PC-9 (cell line): ENCODE results near the gene LBX2.

Source experiments
- EZH2 ChIP-seq: fragments of 200-600 bp; sonication (generic); IDR thresholded peaks from 2 replicates; pipeline ENCODE4 v1.8.0; 2017; ENCODE audit warnings: antibody characterized with exemption, low read depth
- TF ChIP-seq, protein P1 (sequence below): fragments of 200-600 bp; sonication (generic); conservative IDR thresholded peaks from 2 replicates; pipeline ENCODE4 v1.6.1; 2017; ENCODE audit warnings: mixed run types, antibody characterized with exemption, mild to moderate bottlenecking, moderate library complexity

- TF ChIP-seq, protein P1, sequence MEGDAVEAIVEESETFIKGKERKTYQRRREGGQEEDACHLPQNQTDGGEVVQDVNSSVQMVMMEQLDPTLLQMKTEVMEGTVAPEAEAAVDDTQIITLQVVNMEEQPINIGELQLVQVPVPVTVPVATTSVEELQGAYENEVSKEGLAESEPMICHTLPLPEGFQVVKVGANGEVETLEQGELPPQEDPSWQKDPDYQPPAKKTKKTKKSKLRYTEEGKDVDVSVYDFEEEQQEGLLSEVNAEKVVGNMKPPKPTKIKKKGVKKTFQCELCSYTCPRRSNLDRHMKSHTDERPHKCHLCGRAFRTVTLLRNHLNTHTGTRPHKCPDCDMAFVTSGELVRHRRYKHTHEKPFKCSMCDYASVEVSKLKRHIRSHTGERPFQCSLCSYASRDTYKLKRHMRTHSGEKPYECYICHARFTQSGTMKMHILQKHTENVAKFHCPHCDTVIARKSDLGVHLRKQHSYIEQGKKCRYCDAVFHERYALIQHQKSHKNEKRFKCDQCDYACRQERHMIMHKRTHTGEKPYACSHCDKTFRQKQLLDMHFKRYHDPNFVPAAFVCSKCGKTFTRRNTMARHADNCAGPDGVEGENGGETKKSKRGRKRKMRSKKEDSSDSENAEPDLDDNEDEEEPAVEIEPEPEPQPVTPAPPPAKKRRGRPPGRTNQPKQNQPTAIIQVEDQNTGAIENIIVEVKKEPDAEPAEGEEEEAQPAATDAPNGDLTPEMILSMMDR, result no peak
- no peak for TF ChIP-seq EZH2
Observed at GRCh38 chr2:74474481-74474880, 24.9 kb downstream of the LBX2 start.
